Smooth muscle cell (in vitro differentiated cells): ENCODE results near the gene CACNA1I. TPM values are rescaled to one million over a fixed set of nuclear protein-coding genes. Genes with fewer than 3 reads are reported as not detected.
"Not testable (repeated sequence)": the region's sequence is repeated elsewhere in the genome, so short reads cannot be mapped to it uniquely, and the experiment has no call there.

Experiments
- DNase-seq: peaks from one replicate; lab custom pipeline; 2025; ENCODE audit not compliant: unreplicated experiment; lab: John Stamatoyannopoulos, UW
- H2AFZ ChIP-seq: fragments of 200-600 bp; sonication (generic); 2 replicates; pipeline ENCODE4 v1.6.0; 2016; ENCODE audit warnings: antibody characterized with exemption, low read depth, mild to moderate bottlenecking
- H3F3A ChIP-seq: fragments of 200-600 bp; sonication (generic); 2 replicates; pipeline ENCODE4 v1.6.0; 2017; ENCODE audit warnings: antibody characterized with exemption, low read depth
- H3K27ac ChIP-seq: fragments of 200-600 bp; sonication (generic); 2 replicates; pipeline ENCODE4 v1.5.1; 2016; ENCODE audit warnings: low read depth, mild to moderate bottlenecking
- H3K27me3 ChIP-seq: fragments of 200-600 bp; sonication (generic); 2 replicates; pipeline ENCODE4 v1.6.1; 2016; ENCODE audit warnings: low read depth, mild to moderate bottlenecking
- H3K36me3 ChIP-seq: fragments of 200-600 bp; sonication (generic); 2 replicates; pipeline ENCODE4 v1.5.1; 2016; ENCODE audit warnings: low read depth
- H3K4me1 ChIP-seq: fragments of 200-600 bp; sonication (generic); 2 replicates; pipeline ENCODE4 v1.5.1; 2016; ENCODE audit warnings: low read depth
- H3K4me2 ChIP-seq: fragments of 200-600 bp; sonication (generic); 2 replicates; pipeline ENCODE4 v1.6.0; 2016; ENCODE audit warnings: mild to moderate bottlenecking
- H3K4me3 ChIP-seq: fragments of 200-600 bp; sonication (generic); 2 replicates; pipeline ENCODE4 v1.5.1; 2016; ENCODE audit warnings: mild to moderate bottlenecking
- H3K79me2 ChIP-seq: fragments of 200-600 bp; sonication (generic); 2 replicates; pipeline ENCODE4 v1.6.0; 2016; ENCODE audit warnings: low read depth, mild to moderate bottlenecking
- H3K9ac ChIP-seq: fragments of 200-600 bp; sonication (generic); 2 replicates; pipeline ENCODE4 v1.6.0; 2016; ENCODE audit warnings: low read depth
- H3K9me3 ChIP-seq: fragments of 200-600 bp; sonication (generic); replicated peaks from 2 replicates; pipeline ENCODE4 v1.5.1; 2016; ENCODE audit warnings: low read depth
- H4K20me1 ChIP-seq: fragments of 200-600 bp; sonication (generic); 2 replicates; pipeline ENCODE4 v1.6.0; 2016; ENCODE audit warnings: low read depth
- CTCF ChIP-seq: fragments of 200-600 bp; sonication (generic); IDR thresholded peaks from 2 replicates; pipeline ENCODE4 v1.5.1; 2017; ENCODE audit warnings: borderline replicate concordance, mild to moderate bottlenecking, antibody characterized with exemption; ENCODE audit not compliant: insufficient read depth, poor library complexity, severe bottlenecking
- WGBS: methylation state at CpG from one replicate; pipeline ENCODE4 v1.1.7; 2016; ENCODE audit warnings: low lambda C conversion rate; 5-methylcytosine and 5-hydroxymethylcytosine counted together
- polyA plus RNA-seq: library from polyadenylated mRNA; unstranded; fragments of >200 nt; fragmentation: Nextera tagmentation; extraction: Ambion mirVana; gene quantifications from 2 replicates; pipeline ENCODE4 v1.2.1, GENCODE V29; 2016
- total RNA-seq: library from RNA; depleted of rRNA; stranded (reverse); fragments of >200 nt; gene quantifications from 2 replicates; pipeline ENCODE4 v1.2.3, GENCODE V29; 2014

Gene CACNA1I
- total and polyA plus RNA-seq, 2 experiments from 2014 or later: not detected

- WGBS: 78% methylated on average over 12 of the region's 12 CpGs
- TF ChIP-seq CTCF: no peak
- Histone ChIP-seq H3K4me1 (no peaks in the 10 kb centered on the region), H3K27me3 (peaks cover 15% of the 10 kb centered on the region), H3K27ac (no peak overlapping the region), H2AFZ (no peak overlapping the region), H3K4me2 (no peak overlapping the region), H3K9me3 (no peaks in the 10 kb centered on the region), H3F3A (no peaks in the 10 kb centered on the region), H3K9ac (no peak overlapping the region), H3K4me3 (no peak overlapping the region), H4K20me1 (no peaks in the 10 kb centered on the region), H3K36me3 (no peaks in the 10 kb centered on the region), H3K79me2 (no peaks in the 10 kb centered on the region)
- DNase-seq: no peak
These were observed 161.5 kb downstream of the CACNA1I start for GRCh38 chr22:39731881-39732555.

- TF ChIP-seq CTCF: no peak
These were observed 162.1 kb downstream of the CACNA1I start for GRCh38 chr22:39732625-39733024.

GRCh38 chr22:39733191-39733590 is 162.6 kb downstream of the CACNA1I start:
- peaks cover 26% of the 10 kb centered on the region for H3K27me3 ChIP-seq
- H3F3A ChIP-seq: no peaks in the 10 kb centered on the region
- 97% methylated on average over 2 of the region's 2 CpGs for WGBS
- H2AFZ ChIP-seq: no peak overlapping the region
- no peak overlapping the region for H3K9ac ChIP-seq
- no peak for DNase-seq
- TF ChIP-seq CTCF: no peak
- H3K36me3 ChIP-seq: no peaks in the 10 kb centered on the region
- H4K20me1 ChIP-seq: no peaks in the 10 kb centered on the region
- no peaks in the 10 kb centered on the region for H3K79me2 ChIP-seq
- H3K4me2 ChIP-seq: no peak overlapping the region
- H3K9me3 ChIP-seq: no peaks in the 10 kb centered on the region
- no peak overlapping the region for H3K27ac ChIP-seq
- no peak overlapping the region for H3K4me3 ChIP-seq
- no peaks in the 10 kb centered on the region for H3K4me1 ChIP-seq

More at GRCh38 chr22:39732625-39733024, 162.1 kb downstream of the CACNA1I start:
- Histone ChIP-seq H3K79me2 (no peaks in the 10 kb centered on the region), H3K4me1 (no peaks in the 10 kb centered on the region), H3K27me3 (peaks cover 21% of the 10 kb centered on the region), H3K4me2 (no peak overlapping the region), H4K20me1 (no peaks in the 10 kb centered on the region), H3K9me3 (no peaks in the 10 kb centered on the region), H3K4me3 (no peak overlapping the region), H3K27ac (no peak overlapping the region), H3F3A (no peaks in the 10 kb centered on the region), H3K36me3 (no peaks in the 10 kb centered on the region), H2AFZ (no peak overlapping the region), H3K9ac (no peak overlapping the region)
- no peak for DNase-seq
- WGBS: 92% methylated on average over 8 of the region's 8 CpGs

- not testable (repeated sequence) for H4K20me1 ChIP-seq, H3K4me1 ChIP-seq, H3K9me3 ChIP-seq, H3K36me3 ChIP-seq, DNase-seq, H3F3A ChIP-seq, H2AFZ ChIP-seq, H3K4me2 ChIP-seq, H3K9ac ChIP-seq, H3K27ac ChIP-seq, H3K4me3 ChIP-seq, H3K79me2 ChIP-seq
- peaks cover 26% of the 10 kb centered on the region for H3K27me3 ChIP-seq
- 93% methylated on average over 1 of the region's 1 CpG for WGBS
These were observed 163.5 kb downstream of the CACNA1I start for GRCh38 chr22:39734046-39734445.
